GM13977 (cell line): ENCODE measurements around the gene ABI1.

ENCODE experiments used
- DNase-seq: peaks from one replicate; pipeline ENCODE4 v3.0.0; 2012; ENCODE audit warnings: low spot score
- CTCF ChIP-seq: IDR thresholded peaks from 2 replicates; pipeline ENCODE4 v1.5.1; 2012; ENCODE audit warnings: mild to moderate bottlenecking, control low read depth; ENCODE audit not compliant: insufficient read depth; ENCODE audit errors: extremely low read depth, missing control alignments
- in situ Hi-C: fragments of 300-500 bp; cut with MboI; formaldehyde crosslinking; loops from one replicate; pipeline ENCODE4 v1.12.0; 2022; ENCODE audit warnings: low sequenced_read_pairs, low pct_unique_long_range_greater_than_20kb, mixed read lengths, inconsistent platforms; ENCODE audit not compliant: unreplicated experiment

Gene ABI1

DNA sequence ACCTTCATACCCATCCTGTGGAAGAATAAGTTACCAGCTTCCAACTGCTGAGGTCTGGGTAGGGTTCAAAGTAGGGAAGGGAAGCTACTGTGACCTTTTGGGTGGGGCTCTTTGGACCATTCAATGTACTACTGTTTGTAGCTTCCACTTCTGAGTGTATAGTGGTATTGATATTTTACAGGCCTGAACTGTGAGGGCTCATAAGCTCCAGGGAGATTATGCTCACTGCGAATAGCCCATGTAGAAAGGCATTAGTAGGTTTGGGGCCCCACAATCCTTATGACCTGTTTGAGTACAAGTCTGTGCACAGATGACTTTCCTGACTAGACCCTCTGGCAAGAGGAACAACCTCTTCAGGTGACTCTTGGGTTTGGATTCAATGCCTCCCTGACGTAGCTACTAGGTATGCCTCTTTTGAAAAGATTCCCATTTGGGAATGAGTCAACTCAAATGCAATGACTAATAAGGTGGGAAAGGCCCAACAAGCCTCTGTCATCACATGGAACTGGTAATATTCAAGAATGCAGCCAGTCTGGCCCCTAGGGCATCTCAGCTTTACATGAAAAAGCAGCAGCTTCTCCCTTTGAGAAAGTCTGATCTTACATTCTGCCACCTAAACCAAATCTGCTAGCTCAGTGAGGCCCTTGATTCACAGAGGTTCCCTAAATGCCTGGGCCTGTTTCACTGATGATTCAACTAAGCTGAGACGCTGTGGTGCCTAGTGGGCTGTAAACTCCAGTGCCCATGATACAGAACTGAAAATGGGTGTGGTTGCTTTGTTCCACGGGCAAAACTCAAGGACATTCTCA lies 79.8 kb downstream of the ABI1 start:
- no peak for DNase-seq

GRCh38 chr10:26780106-26780792 lies 80.5 kb downstream of the ABI1 start:
- DNase-seq = no peak
- TF ChIP-seq CTCF = no peak
- in situ Hi-C loops = no loop called here

More for the DNA sequence above, 79.8 kb downstream of the ABI1 start:
- no peak for TF ChIP-seq CTCF
- in situ Hi-C loops = no loop called here

GRCh38 chr10:26779176-26779860 lies 81.4 kb downstream of the ABI1 start:
- no peak for DNase-seq
- TF ChIP-seq CTCF = no peak
- in situ Hi-C loops = no loop called here

GRCh38 chr10:26777686-26778085 lies 83.1 kb downstream of the ABI1 start:
- no peak for TF ChIP-seq CTCF
- in situ Hi-C loops = no loop called here
- DNase-seq = no peak

- no peak for TF ChIP-seq CTCF
- in situ Hi-C loops = no loop called here
- no peak for DNase-seq
Measured at GRCh38 chr10:26776258-26776657, 84.5 kb downstream of the ABI1 start.

- no peak for TF ChIP-seq CTCF
- in situ Hi-C loops = no loop called here
- no peak for DNase-seq
Measured at GRCh38 chr10:26773633-26774032, 87.1 kb downstream of the ABI1 start.
